OCI-LY3 (cell line): ENCODE measurements around the gene FAM171A2.

Experiments
- EZH2phosphoT487 ChIP-seq: fragments of 200-600 bp; shearing (Covaris generic); IDR thresholded peaks from 2 replicates; pipeline ENCODE4 v1.6.1; 2018; ENCODE audit warnings: antibody characterized with exemption, mixed run types, low read depth
- TF ChIP-seq, protein P1 (sequence below): fragments of 200-600, 300-600 bp; sonication (generic); IDR thresholded peaks from 2 replicates; pipeline ENCODE4 v1.5.1; 2014; ENCODE audit warnings: antibody characterized with exemption, low read length, low read depth

DNA sequence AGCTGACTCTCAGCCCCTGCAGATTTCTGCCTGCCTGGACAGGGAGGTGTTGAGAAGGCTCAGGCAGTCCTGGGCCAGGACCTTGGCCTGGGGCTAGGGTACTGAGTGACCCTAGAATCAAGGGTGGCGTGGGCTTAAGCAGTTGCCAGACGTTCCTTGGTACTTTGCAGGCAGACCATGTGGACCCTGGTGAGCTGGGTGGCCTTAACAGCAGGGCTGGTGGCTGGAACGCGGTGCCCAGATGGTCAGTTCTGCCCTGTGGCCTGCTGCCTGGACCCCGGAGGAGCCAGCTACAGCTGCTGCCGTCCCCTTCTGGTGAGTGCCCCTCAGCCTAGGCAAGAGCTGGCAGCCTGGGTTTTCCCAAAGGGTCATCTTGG is 14.7 kb downstream of the FAM171A2 start:
- TF ChIP-seq, protein P1, sequence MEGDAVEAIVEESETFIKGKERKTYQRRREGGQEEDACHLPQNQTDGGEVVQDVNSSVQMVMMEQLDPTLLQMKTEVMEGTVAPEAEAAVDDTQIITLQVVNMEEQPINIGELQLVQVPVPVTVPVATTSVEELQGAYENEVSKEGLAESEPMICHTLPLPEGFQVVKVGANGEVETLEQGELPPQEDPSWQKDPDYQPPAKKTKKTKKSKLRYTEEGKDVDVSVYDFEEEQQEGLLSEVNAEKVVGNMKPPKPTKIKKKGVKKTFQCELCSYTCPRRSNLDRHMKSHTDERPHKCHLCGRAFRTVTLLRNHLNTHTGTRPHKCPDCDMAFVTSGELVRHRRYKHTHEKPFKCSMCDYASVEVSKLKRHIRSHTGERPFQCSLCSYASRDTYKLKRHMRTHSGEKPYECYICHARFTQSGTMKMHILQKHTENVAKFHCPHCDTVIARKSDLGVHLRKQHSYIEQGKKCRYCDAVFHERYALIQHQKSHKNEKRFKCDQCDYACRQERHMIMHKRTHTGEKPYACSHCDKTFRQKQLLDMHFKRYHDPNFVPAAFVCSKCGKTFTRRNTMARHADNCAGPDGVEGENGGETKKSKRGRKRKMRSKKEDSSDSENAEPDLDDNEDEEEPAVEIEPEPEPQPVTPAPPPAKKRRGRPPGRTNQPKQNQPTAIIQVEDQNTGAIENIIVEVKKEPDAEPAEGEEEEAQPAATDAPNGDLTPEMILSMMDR: no peak
- no peak for TF ChIP-seq EZH2phosphoT487
